Smooth muscle cell of trachea (primary cell): ENCODE results near the gene DNAJC8. TPM values are rescaled to one million over a fixed set of nuclear protein-coding genes. Genes with fewer than 3 reads are reported as not detected.

Experiments used
- total RNA-seq: library from RNA; depleted of rRNA; stranded (reverse); fragments of >200 nt; gene quantifications from 2 replicates; pipeline ENCODE4 v1.2.1, GENCODE V29; 2014

The DNAJC8 gene, protein sequence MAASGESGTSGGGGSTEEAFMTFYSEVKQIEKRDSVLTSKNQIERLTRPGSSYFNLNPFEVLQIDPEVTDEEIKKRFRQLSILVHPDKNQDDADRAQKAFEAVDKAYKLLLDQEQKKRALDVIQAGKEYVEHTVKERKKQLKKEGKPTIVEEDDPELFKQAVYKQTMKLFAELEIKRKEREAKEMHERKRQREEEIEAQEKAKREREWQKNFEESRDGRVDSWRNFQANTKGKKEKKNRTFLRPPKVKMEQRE
- 54.3 and 92.9 TPM in 2 replicates for total RNA-seq

DNA sequence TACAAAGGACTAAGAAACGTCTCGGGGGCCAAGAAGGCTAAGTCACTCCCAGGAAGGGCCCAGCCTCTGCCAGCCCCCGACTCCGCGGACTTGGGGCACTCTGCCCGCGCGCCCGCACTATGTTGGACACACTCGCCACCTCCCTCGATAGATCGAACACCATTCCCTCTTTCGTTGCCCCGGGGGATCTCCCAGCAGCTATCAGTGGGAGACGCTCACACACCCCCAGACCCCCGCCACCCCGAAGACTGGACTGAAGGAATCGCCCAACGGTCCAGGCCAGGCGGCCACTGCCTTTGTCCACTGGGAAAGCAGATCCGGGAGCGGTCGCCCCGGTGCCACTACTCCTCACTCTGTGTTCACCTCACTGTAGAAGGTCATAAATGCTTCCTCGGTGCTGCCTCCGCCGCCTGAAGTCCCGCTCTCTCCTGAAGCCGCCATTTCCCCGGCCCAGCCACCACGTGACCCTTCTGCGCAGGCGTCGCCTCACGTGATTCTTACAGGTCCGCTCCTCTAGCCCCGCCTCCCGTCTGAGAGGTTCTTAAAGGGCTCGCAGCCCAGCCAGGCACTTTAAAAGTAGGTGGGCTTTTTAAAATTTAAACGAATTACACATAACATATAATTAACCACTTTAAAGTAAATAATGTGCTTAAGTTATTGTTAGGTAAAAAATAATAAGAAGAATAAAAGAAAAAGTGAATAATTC is at the start of gene DNAJC8:
Gene DNAJC8 (minus strand): TSS at position 472 of the 706 bp plus-strand sequence. CDS start 31 bp downstream, at position 441.

GRCh38 chr1:28259252-28259933 is 26.6 kb upstream of the DNAJC8 start, which contains the start of gene SESN2:
SESN2 (plus strand) TSS chr1:28259518; CDS start chr1:28259848, 330 bp downstream.

DNA sequence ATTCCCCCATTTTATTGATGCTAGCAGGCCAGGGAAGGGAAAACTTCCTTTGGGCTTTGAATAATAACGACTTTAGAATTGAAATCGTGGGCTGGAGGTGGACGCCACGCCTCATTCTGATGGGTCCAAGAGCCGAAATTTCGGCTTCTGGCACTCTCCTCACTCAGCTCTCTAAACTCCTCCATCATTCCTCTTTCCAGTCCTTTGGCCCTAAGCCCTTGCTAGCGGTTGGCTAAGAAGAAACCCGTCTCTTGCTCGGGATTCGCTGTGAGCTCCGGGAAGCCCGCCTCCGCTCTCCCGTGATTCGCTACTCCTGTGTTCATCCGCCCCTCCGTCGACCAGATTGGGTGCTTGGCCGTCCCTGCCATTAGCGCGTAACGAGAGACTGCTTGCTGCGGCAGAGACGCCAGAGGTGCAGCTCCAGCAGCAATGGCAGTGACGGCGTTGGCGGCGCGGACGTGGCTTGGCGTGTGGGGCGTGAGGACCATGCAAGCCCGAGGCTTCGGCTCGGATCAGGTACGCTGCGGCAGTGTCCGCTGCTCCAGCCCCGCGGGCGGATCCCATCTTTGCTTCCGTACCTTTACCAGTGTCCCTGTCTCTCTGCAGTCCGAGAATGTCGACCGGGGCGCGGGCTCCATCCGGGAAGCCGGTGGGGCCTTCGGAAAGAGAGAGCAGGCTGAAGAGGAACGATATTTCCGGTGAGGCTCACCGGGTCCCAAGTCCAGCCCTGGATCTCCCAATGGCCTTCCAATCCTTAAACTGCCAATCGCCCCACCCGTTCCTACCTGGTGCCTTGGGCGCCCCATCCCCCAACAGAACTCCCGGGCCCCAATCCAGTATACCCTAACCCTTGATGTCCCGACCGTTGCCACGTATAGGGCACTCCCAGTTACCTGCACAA is 3.2 kb upstream of the DNAJC8 start, which contains the start of gene ATP5IF1:
Gene ATP5IF1 (plus strand): TSS at position 370 of the 901 bp plus-strand sequence. CDS start 60 bp downstream, at position 430.

DNA sequence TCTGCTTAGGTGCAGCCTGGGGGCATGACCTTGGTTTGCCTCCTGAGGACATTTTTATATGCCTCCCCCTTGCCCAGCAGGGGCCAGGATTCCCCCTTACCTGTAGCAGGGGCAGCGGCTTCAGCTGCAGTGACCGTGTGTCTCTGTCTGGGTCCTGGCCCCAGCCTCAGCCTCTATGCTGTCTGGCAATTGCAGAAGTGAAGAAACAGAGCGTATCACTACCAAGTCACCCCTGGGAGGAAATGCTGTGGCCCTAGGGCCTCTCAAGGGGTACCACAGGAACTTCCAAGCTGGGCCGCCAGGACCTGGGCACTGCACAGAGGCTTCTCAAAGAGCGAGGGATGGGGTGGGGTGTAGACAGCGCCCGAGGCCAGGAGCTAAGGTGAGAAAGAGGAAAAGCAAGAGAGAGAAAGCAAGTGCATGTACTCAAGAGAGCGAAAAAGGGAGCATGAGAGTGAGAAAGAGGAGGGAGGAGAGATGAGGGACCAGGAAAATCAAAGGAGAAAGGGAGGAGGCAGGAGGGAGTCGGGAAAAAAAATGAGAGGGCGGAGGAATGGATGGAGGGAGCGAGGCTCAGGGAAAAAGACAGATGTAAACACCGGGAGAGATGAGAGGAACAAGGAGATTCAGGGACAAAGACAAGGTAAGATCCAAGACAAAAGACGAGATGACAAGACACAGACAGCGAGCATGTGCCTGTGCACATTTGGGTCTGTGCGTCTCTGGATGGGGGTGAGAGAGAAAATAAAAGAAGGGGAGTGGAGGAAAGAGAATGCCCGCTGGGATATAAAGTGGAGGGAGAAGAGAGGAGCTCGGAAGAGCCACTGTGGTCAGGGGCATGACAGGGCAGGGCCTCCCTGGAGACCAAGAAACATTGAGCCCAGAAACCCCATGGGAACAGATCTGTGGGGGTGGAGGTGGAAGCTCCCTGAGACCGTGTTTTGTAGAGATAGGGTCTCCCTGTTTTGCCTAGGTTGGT is 56.0 kb downstream of the DNAJC8 start, which contains the start of gene PTAFR:
Gene PTAFR (minus strand): TSS at position 199 of the 979 bp plus-strand sequence. CDS start 25,669 bp downstream, outside the sequence.

Other genes starting within 250 kb of the DNAJC8 start
- gene EYA3, start 144.4 kb downstream of the DNAJC8 start, total RNA-seq, result 12.4 and 14.3 TPM in 2 replicates
- gene PTAFR, start 56.3 kb downstream of the DNAJC8 start, total RNA-seq, result under 0.01 and 0.15 TPM in 2 replicates
- 86.5 and 192 TPM in 2 replicates for gene ATP5IF1, start 3.1 kb upstream of the DNAJC8 start, total RNA-seq
- 23.6 and 49.3 TPM in 2 replicates for gene SESN2, start 26.5 kb upstream of the DNAJC8 start, total RNA-seq
- gene MED18, start 96.0 kb upstream of the DNAJC8 start, total RNA-seq, result 29.1 and 29.5 TPM in 2 replicates
- gene PHACTR4, start 136.7 kb upstream of the DNAJC8 start, total RNA-seq, result 4.8 and 8.7 TPM in 2 replicates